ENCODE results near the gene CYSRT1.

Gene CYSRT1

DNA sequence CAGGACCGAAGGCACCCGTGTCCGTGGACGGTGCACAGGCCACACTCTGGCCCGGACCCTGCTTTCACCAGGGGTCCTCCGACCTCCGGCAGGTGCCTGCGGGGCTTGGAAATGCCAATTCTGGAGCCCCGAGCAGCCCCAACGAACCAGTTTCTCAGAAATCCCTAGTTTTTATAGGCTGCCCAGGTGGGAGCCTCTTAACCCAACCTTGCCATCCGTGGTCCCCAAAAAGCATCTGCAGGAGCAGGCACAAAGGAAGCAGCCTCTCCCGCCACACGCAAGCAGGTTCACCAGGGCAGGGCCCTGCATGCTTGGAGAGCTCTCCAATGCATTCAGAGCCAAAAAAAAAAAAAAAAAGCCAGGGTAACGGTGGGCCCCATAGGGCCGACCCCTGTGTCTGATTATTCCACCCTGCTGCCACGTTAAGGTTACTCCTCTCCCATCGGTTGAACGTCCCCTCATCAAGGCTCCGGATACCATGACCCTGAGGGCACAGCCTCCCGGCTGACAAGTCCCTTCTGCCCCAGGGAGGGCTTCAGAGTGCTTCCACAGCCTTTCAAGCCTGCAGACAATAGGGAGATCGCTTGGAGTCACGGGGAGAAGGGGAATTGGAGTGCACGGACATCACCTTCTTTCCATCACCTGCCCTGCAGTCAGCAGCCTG is 23.6 kb upstream of the CYSRT1 start:
- in situ Hi-C loops (cut with HindIII; ENCODE audit: low pct_ligation_motif_present, low sequenced_read_pairs), result no loop called here
- H3K27me3 ChIP-seq (replicated peaks), result no peaks in the 10 kb centered on the region
- TF ChIP-seq, protein P1, sequence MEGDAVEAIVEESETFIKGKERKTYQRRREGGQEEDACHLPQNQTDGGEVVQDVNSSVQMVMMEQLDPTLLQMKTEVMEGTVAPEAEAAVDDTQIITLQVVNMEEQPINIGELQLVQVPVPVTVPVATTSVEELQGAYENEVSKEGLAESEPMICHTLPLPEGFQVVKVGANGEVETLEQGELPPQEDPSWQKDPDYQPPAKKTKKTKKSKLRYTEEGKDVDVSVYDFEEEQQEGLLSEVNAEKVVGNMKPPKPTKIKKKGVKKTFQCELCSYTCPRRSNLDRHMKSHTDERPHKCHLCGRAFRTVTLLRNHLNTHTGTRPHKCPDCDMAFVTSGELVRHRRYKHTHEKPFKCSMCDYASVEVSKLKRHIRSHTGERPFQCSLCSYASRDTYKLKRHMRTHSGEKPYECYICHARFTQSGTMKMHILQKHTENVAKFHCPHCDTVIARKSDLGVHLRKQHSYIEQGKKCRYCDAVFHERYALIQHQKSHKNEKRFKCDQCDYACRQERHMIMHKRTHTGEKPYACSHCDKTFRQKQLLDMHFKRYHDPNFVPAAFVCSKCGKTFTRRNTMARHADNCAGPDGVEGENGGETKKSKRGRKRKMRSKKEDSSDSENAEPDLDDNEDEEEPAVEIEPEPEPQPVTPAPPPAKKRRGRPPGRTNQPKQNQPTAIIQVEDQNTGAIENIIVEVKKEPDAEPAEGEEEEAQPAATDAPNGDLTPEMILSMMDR (IDR thresholded peaks at IDR 0.05; ENCODE audit: low read depth, low read length, missing control alignments), result no peak
- H3K4me3 ChIP-seq (ENCODE audit: low read depth, low read length), result peak overlapping the region; percentile 77
- no peaks in the 10 kb centered on the region for H3K36me3 ChIP-seq (replicated peaks)
- no peak overlapping the region for H3K27ac ChIP-seq
- DNase-seq, result no peak

DNA sequence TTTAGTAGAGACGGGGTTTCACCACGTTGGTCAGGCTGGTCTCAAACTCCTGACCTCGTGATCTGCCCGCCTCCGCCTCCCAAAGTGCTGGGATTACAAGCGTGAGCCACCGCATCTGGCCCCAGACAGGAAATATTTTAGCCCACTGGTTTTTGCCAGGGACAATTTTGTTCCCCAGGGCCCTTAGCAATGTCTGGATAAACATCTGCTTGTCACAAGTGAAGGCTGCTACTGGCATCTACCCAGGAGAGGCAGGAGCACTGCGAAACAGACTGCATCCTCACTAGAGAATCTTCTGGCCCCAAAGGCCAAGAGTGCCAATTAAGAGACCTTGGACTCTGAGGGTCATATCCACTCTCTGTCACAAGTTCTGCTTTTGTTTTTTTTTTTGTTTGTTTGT is 22.0 kb upstream of the CYSRT1 start:
- no peak for DNase-seq
- Histone ChIP-seq H3K27me3 (replicated peaks) (no peaks in the 10 kb centered on the region), H3K36me3 (replicated peaks) (no peaks in the 10 kb centered on the region), H3K27ac (no peak overlapping the region), H3K4me3 (ENCODE audit: low read depth, low read length) (no peak overlapping the region)
- in situ Hi-C loops (cut with HindIII; ENCODE audit: low pct_ligation_motif_present, low sequenced_read_pairs), result no loop called here
- TF ChIP-seq, protein P1 (IDR thresholded peaks at IDR 0.05; ENCODE audit: low read depth, low read length, missing control alignments), result no peak

- Histone ChIP-seq H3K27me3 (replicated peaks) (no peaks in the 10 kb centered on the region), H3K36me3 (replicated peaks) (no peaks in the 10 kb centered on the region), H3K4me3 (ENCODE audit: low read depth, low read length) (peak overlapping the region; percentile 90), H3K27ac (no peak overlapping the region)
- no peak for DNase-seq
- in situ Hi-C loops (cut with HindIII; ENCODE audit: low pct_ligation_motif_present, low sequenced_read_pairs), result no loop called here
- TF ChIP-seq, protein P1 (IDR thresholded peaks at IDR 0.05; ENCODE audit: low read depth, low read length, missing control alignments), result no peak
Observed at GRCh38 chr9:137204731-137205125, 20.2 kb upstream of the CYSRT1 start.

GRCh38 chr9:137205126-137206069 is 19.6 kb upstream of the CYSRT1 start, which contains the start of the genes NDOR1 and TMEM203:
Gene NDOR1 (plus strand): TSS chr9:137205700. CDS start chr9:137205778, 78 bp downstream.
Gene TMEM203 (minus strand): TSS chr9:137205648. CDS start chr9:137205414, 234 bp downstream.
- H3K27ac ChIP-seq, result peak within 1 kb of the TSS; percentile 73
- no peaks in the 10 kb centered on the region for H3K36me3 ChIP-seq (replicated peaks)
- TF ChIP-seq, protein P1 (IDR thresholded peaks at IDR 0.05; ENCODE audit: low read depth, low read length, missing control alignments), result no peak
- DNase-seq, result peak; percentile 71
- peak within 1 kb of the TSS; percentile 90 for H3K4me3 ChIP-seq (ENCODE audit: low read depth, low read length)
- in situ Hi-C loops (cut with HindIII; ENCODE audit: low pct_ligation_motif_present, low sequenced_read_pairs), result no loop called here
- H3K27me3 ChIP-seq (replicated peaks), result no peaks in the 10 kb centered on the region

- peak overlapping the region; percentile 90 for H3K4me3 ChIP-seq (ENCODE audit: low read depth, low read length)
- in situ Hi-C loops (cut with HindIII; ENCODE audit: low pct_ligation_motif_present, low sequenced_read_pairs), result no loop called here
- no peaks in the 10 kb centered on the region for H3K27me3 ChIP-seq (replicated peaks)
- TF ChIP-seq, protein P1 (IDR thresholded peaks at IDR 0.05; ENCODE audit: low read depth, low read length, missing control alignments), result no peak
- no peak overlapping the region for H3K27ac ChIP-seq
- H3K36me3 ChIP-seq (replicated peaks), result no peaks in the 10 kb centered on the region
- DNase-seq, result no peak
Observed at GRCh38 chr9:137206602-137207001, 18.4 kb upstream of the CYSRT1 start.
